HepG2 (cell line): ENCODE results near the gene UBXN2A. TPM values are rescaled to one million over a fixed set of nuclear protein-coding genes. Genes with fewer than 3 reads are reported as not detected.

Experiments
- ATAC-seq: fragments of 200-7000 bp; cut with Tn5 transposase; 3 replicates; pipeline ENCODE4 v1.9.1; 2020; ENCODE audit warnings: mild to moderate bottlenecking, moderate library complexity
- BruUV-seq: library from RNA; stranded (reverse); fragments of 400-500 nt; replicated peaks from 2 replicates; lab custom pipeline; 2021; lab: Mats Ljungman, UMichigan
- CTCF ChIA-PET: fragments of 300-600 bp; formaldehyde crosslinking; extraction: SDS; loops from one replicate; lab custom pipeline; 2021; ENCODE audit warnings: low total read pairs, inconsistent platforms, low intra/inter-chr PET ratio; lab: Yijun Ruan, JAX
- POLR2A ChIA-PET: fragments of 350-600 bp; sonication (Branson Sonifier 250); formaldehyde crosslinking; loops from one replicate; lab custom pipeline; 2020; ENCODE audit warnings: antibody characterized with exemption, inconsistent platforms; lab: Yijun Ruan, JAX
- DNase-seq: peaks from one replicate; pipeline ENCODE4 v3.0.0-alpha.2; 2015; ENCODE audit warnings: low spot score
- FAIRE-seq: peaks from 3 replicates; lab custom pipeline; 2011; peaks lifted over from hg19 to GRCh38; lab: Jason Lieb, UNC
- H2AFZ ChIP-seq: one replicate; pipeline ENCODE4 v1.6.1; 2011; ENCODE audit warnings: low read length, inconsistent platforms
- H3K27ac ChIP-seq: fragments of 300-600 bp; 3 replicates; pipeline ENCODE4 v1.8.0; 2011; ENCODE audit warnings: mixed run types, mild to moderate bottlenecking, mixed read lengths, low read length, inconsistent platforms; ENCODE audit not compliant: insufficient read depth; ENCODE audit errors: extremely low read length
- H3K27me3 ChIP-seq, 2 experiments: fragments of 200-600 bp in 1 of 2; 2 replicates in 1 of 2; 3 replicates in 1 of 2; pipeline versions ENCODE4 v1.6.0 to v1.8.0; 2011; ENCODE audit warnings: low read length in 2 of 2, mild to moderate bottlenecking in 2 of 2, moderate library complexity in 2 of 2, inconsistent platforms in 1 of 2; ENCODE audit not compliant: insufficient read depth in 2 of 2, control insufficient read depth in 1 of 2
- H3K36me3 ChIP-seq, 2 experiments: fragments of 200-600 bp in 1 of 2; replicated peaks in 1 of 2; 2 replicates in 1 of 2; 3 replicates in 1 of 2; pipeline versions ENCODE4 v1.5.1 to v1.8.0; 2011; ENCODE audit warnings: low read length in 2 of 2, inconsistent platforms in 1 of 2; ENCODE audit not compliant: insufficient read depth in 2 of 2, control insufficient read depth in 1 of 2
- H3K4me1 ChIP-seq: 2 replicates; pipeline ENCODE4 v1.5.1; 2012; ENCODE audit warnings: low read length, inconsistent platforms; ENCODE audit not compliant: insufficient read depth
- H3K4me2 ChIP-seq: 2 replicates; pipeline ENCODE4 v1.6.0; 2011; ENCODE audit warnings: low read depth, low read length, inconsistent platforms
- H3K4me3 ChIP-seq, 3 experiments: fragments of 200-600 bp in 1 of 3; sonication (generic), shearing (Covaris generic) in 1 of 3; replicated peaks in 1 of 3; 2 replicates each; pipeline ENCODE4 v1.5.1; 2011 to 2016; ENCODE audit warnings: low read length in 3 of 3, inconsistent platforms in 2 of 3, low read depth in 2 of 3, mild to moderate bottlenecking in 2 of 3, control low read depth in 1 of 3, mixed read lengths in 1 of 3; ENCODE audit not compliant: insufficient read depth in 1 of 3
- H3K79me2 ChIP-seq: one replicate; pipeline ENCODE4 v1.6.1; 2011; ENCODE audit warnings: low read length, inconsistent platforms; ENCODE audit not compliant: insufficient read depth
- H3K9ac ChIP-seq: 2 replicates; pipeline ENCODE4 v1.6.0; 2011; ENCODE audit warnings: mild to moderate bottlenecking, low read depth, low read length, inconsistent platforms; ENCODE audit not compliant: insufficient read depth
- H3K9me3 ChIP-seq: 2 replicates; pipeline ENCODE4 v1.5.1; 2012; ENCODE audit warnings: mild to moderate bottlenecking, low read length
- H4K20me1 ChIP-seq: 2 replicates; pipeline ENCODE4 v1.6.0; 2011; ENCODE audit warnings: inconsistent platforms, mild to moderate bottlenecking, low read length, moderate library complexity; ENCODE audit not compliant: insufficient read depth
- GPN1 ChIP-seq: sonication (generic); formaldehyde crosslinking; IDR thresholded peaks from 2 replicates; pipeline ENCODE4 v1.5.1; 2020; ENCODE audit warnings: missing genetic modification reagents, borderline replicate concordance
- HDAC2 ChIP-seq: sonication (generic); formaldehyde crosslinking; IDR thresholded peaks from 2 replicates; pipeline ENCODE4 v1.4.0; 2020; ENCODE audit warnings: missing genetic modification reagents
- HES4 ChIP-seq: sonication (generic); formaldehyde crosslinking; IDR thresholded peaks from 2 replicates; pipeline ENCODE4 v1.9.0; 2021; ENCODE audit warnings: mild to moderate bottlenecking, missing genetic modification reagents, borderline replicate concordance
- HOXA5 ChIP-seq: sonication (generic); formaldehyde crosslinking; IDR thresholded peaks from 2 replicates; pipeline ENCODE4 v1.4.0; 2020; ENCODE audit warnings: missing genetic modification reagents
- ISL2 ChIP-seq: sonication (generic); formaldehyde crosslinking; IDR thresholded peaks from 2 replicates; pipeline ENCODE4 v1.5.0; 2020; ENCODE audit warnings: missing genetic modification reagents
- JUND ChIP-seq: sonication (generic); formaldehyde crosslinking; IDR thresholded peaks from 2 replicates; pipeline ENCODE4 v1.8.0; 2022; ENCODE audit warnings: mild to moderate bottlenecking, missing genetic modification reagents
- KMT2A ChIP-seq: sonication (generic); formaldehyde crosslinking; IDR thresholded peaks from 2 replicates; pipeline ENCODE4 v1.4.0; 2020; ENCODE audit warnings: missing genetic modification reagents
- PHF8 ChIP-seq: sonication (generic); formaldehyde crosslinking; IDR thresholded peaks from 2 replicates; pipeline ENCODE4 v1.5.0; 2020; ENCODE audit warnings: missing genetic modification reagents
- PRDM15 ChIP-seq: sonication (generic); formaldehyde crosslinking; IDR thresholded peaks from 2 replicates; pipeline ENCODE4 v1.4.0; 2020; ENCODE audit warnings: missing genetic modification reagents
- SMAD9 ChIP-seq: sonication (generic); formaldehyde crosslinking; IDR thresholded peaks from 2 replicates; pipeline ENCODE4 v1.5.1; 2020; ENCODE audit warnings: mild to moderate bottlenecking, missing genetic modification reagents
- TBX2 ChIP-seq: sonication (generic); formaldehyde crosslinking; IDR thresholded peaks from 2 replicates; pipeline ENCODE4 v1.5.0; 2020; ENCODE audit warnings: missing genetic modification reagents, mild to moderate bottlenecking, borderline replicate concordance
- TEF ChIP-seq: sonication (generic); formaldehyde crosslinking; IDR thresholded peaks from 2 replicates; pipeline ENCODE4 v1.5.0; 2020; ENCODE audit warnings: missing genetic modification reagents
- TGIF2 ChIP-seq: IDR thresholded peaks from 2 replicates; pipeline ENCODE4 v1.6.1; 2016; ENCODE audit warnings: control low read depth, missing compliant biosample characterization
- ZBTB7B ChIP-seq: sonication (generic); formaldehyde crosslinking; IDR thresholded peaks from 2 replicates; pipeline ENCODE4 v1.4.0; 2020; ENCODE audit warnings: missing genetic modification reagents
- ZNF326 ChIP-seq: sonication (generic); formaldehyde crosslinking; IDR thresholded peaks from 2 replicates; pipeline ENCODE4 v1.4.0; 2020; ENCODE audit warnings: missing genetic modification reagents, borderline replicate concordance
- ZNF343 ChIP-seq: sonication (generic); formaldehyde crosslinking; IDR thresholded peaks from 2 replicates; pipeline ENCODE4 v1.4.0; 2020; ENCODE audit warnings: mild to moderate bottlenecking, missing genetic modification reagents
- ZNF44 ChIP-seq: sonication (generic); formaldehyde crosslinking; IDR thresholded peaks from 2 replicates; pipeline ENCODE4 v1.5.1; 2020; ENCODE audit warnings: mild to moderate bottlenecking, missing genetic modification reagents
- ZXDC ChIP-seq: sonication (generic); formaldehyde crosslinking; IDR thresholded peaks from 2 replicates; pipeline ENCODE4 v1.5.0; 2020; ENCODE audit warnings: mild to moderate bottlenecking, missing genetic modification reagents
- WGBS: methylation state at CpG from one replicate; pipeline ENCODE4 v1.1.6; 2017; ENCODE audit warnings: low lambda C conversion rate; 5-methylcytosine and 5-hydroxymethylcytosine counted together
- in situ Hi-C: cut with HindIII; loops from 2 replicates; pipeline ENCODE4 v1.10.0; 2017; ENCODE audit warnings: low pct_unique_long_range_greater_than_20kb; ENCODE audit not compliant: extremely low pct_ligation_motif_present
- intact Hi-C: fragments of 100-400 bp; cut with micrococcal nuclease; formaldehyde crosslinking; loops from one replicate; pipeline ENCODE4 v1.10.0; 2022; ENCODE audit not compliant: unreplicated experiment
- polyA plus RNA-seq, 8 experiments: library from polyadenylated mRNA; depleted of rRNA in 3 of 8; stranded (reverse) in 7 of 8; unstranded in 1 of 8; fragments of >200 nt; fragmentation: Illumina TruSeq in 4 of 8; extraction: Trizol in 4 of 8; gene quantifications; 2 replicates each; pipeline versions ENCODE4 v1.2.1 to v1.2.3, GENCODE V29; 2011 to 2016; ENCODE audit warnings: low read depth in 4 of 8, missing spikeins in 1 of 8, mixed read lengths in 1 of 8; ENCODE audit not compliant: insufficient read depth in 1 of 8
- total RNA-seq, 5 experiments: library from RNA; depleted of rRNA; stranded (reverse); fragments of >200 nt; fragmentation: Illumina TruSeq; extraction: Trizol; gene quantifications; 2 replicates each; pipeline ENCODE4 v1.2.3, GENCODE V29; 2016; ENCODE audit warnings: low read depth in 1 of 5

The UBXN2A gene
- total and polyA plus RNA-seq, 2 of the 13 experiments (the other 11 are each of a cell fraction or from before 2014, with no cell fraction given), result 8.3 to 20.9 TPM

DNA sequence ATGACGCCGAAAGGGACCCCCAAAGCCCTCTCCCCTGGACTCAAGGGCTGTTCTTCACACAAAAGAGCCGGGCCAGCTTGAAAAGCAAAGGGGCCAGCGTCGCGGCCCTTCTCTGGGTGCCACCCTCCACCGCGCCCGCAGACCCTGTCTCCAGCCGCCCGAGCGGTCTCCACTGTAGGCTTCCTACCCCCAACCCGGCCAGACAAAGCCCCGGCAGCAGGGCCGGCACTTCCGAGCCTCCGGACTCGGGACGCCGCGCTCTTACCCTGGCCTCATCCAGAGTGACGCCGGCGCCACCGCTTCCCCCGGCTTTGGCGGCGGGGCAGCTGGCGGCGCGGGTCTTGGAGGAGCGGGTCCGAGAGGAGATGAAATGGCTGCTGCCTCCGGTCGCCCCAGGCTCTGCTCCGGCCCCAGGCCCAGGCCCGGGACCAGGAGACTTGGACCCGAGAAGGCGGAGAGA is 13.9 kb upstream of the UBXN2A start:
- in situ Hi-C loops, result no loop called here
- POLR2A ChIA-PET, result interaction anchor here (0.6 to 5.1 kb wide), 29 partner anchors 8 to 1326 kb away, joined by 3 to 135 read pairs (median 6); partner anchors contain the start of genes CENPO, FKBP1B, ITSN2 and PTRHD1
- H3K27me3 ChIP-seq, result no peaks in the 10 kb centered on the region; a peak in 1 of 5 replicates
- peaks cover 52% of the 10 kb centered on the region for H3K79me2 ChIP-seq
- H3K4me2 ChIP-seq, result peak overlapping the region; percentile 88
- no peak for DNase-seq
- no peaks in the 10 kb centered on the region for H3K9me3 ChIP-seq
- H2AFZ ChIP-seq, result no peak overlapping the region
- peaks cover 49% of the 10 kb centered on the region for H3K4me1 ChIP-seq
- H3K36me3 ChIP-seq, result no peaks in the 10 kb centered on the region
- CTCF ChIA-PET, result interaction anchor here (1.5 to 2.6 kb wide), 4 partner anchors 97 to 238 kb away, joined by 3 to 20 read pairs (median 13); partner anchors contain the start of gene TP53I3
- WGBS, result 0% methylated on average over 36 of the region's 39 CpGs
- H3K4me3 ChIP-seq, result peak overlapping the region; percentile 90 to 98 (median 95)
- H3K9ac ChIP-seq, result peak overlapping the region; percentile 99
- H4K20me1 ChIP-seq, result no peaks in the 10 kb centered on the region
- ATAC-seq, result peak; percentile 67
- H3K27ac ChIP-seq, result peak overlapping the region; percentile 94
- no peak for FAIRE-seq
- no TSS peak for BruUV-seq
- intact Hi-C loops, result loop anchor here (2.0 to 10.0 kb wide), 3 partner anchors 88 to 238 kb away; no protein-coding TSS in a partner anchor
- TF ChIP-seq HOXA5 (CRISPR knock-in tag) (peak; percentile 47; the same call in 1 of the 2 replicates), TBX2 (no peak), TEF (CRISPR knock-in tag) (0 out of 2 replicates have a peak, but pooled peaks have one; percentile 10), PRDM15 (CRISPR knock-in tag) (0 out of 2 replicates have a peak, but pooled peaks have one; percentile 16), ZXDC (0 out of 2 replicates have a peak, but pooled peaks have one; percentile 35), ZNF44 (CRISPR knock-in tag) (peak; percentile 21; the same call in 1 of the 2 replicates), ZBTB7B (CRISPR knock-in tag) (peak; percentile 33; the same call in 1 of the 2 replicates), HES4 (0 out of 2 replicates have a peak, but pooled peaks have one; percentile 9), ISL2 (CRISPR knock-in tag) (no peak; the same call in 1 of the 2 replicates), ZNF343 (CRISPR knock-in tag) (peak; percentile 41; the same call in 1 of the 2 replicates), GPN1 (peak; percentile 36; the same call in 1 of the 2 replicates), JUND (no peak), KMT2A (peak; percentile 35; the same call in 1 of the 2 replicates), ZNF326 (no peak), SMAD9 (CRISPR knock-in tag) (no peak), HDAC2 (CRISPR knock-in tag) (peak; percentile 10; the same call in 1 of the 2 replicates), PHF8 (CRISPR knock-in tag) (peak; percentile 28; the same call in 1 of the 2 replicates), TGIF2 (CRISPR knock-in tag) (no peak; the same call in none of the 2 replicates)
